ENCODE data around the gene VSTM2A. TPM values are rescaled to one million over a fixed set of nuclear protein-coding genes. Genes with fewer than 3 reads are reported as not detected.

The VSTM2A gene
- total RNA-seq, 1 donor from 2014 or later, result 0.98 TPM

DNA sequence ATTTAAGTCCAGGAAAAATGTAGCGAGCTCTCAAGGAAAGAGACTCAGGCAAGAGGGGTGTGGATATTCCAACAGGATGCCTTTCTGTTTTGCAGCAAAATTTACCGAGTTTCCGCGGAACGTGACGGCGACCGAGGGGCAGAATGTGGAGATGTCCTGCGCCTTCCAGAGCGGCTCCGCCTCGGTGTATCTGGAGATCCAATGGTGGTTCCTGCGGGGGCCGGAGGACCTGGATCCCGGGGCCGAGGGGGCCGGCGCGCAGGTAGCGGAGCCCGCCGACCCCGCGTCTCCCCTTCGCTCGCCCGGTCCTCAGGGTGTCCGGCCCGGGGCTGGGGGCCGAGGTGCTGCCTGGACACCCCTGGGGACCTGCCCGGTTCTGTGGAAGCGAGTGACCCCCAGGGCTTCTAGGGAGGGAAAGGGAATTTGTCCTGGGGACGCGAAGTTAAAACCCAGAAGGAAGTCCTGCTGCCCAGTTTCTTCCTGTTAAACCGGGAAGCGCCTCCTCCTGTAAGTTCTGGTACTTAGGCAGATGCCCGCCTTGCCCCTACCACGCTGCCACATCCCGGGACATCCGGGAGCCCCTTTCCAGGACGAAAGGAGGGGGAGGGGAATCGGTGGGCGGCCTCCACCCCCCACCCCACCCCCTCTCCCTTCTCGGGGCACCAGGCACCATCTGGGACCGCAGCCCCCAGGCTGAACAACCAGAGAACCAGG is 2.5 kb downstream of the VSTM2A start:
- Histone ChIP-seq H3K27me3 (peaks cover 12% of the 10 kb centered on the region), H3K27ac (no peak overlapping the region), H3K36me3 (no peaks in the 10 kb centered on the region), H3K4me1 (peaks cover 11% of the 10 kb centered on the region), H3K4me3 (no peak overlapping the region), H3K9me3 (no peaks in the 10 kb centered on the region)
- no peak for TF ChIP-seq POLR2A (IDR thresholded peaks at IDR 0.05)
- no peak for TF ChIP-seq CTCF (IDR thresholded peaks at IDR 0.05)
- no peak for TF ChIP-seq POLR2AphosphoS5 (IDR thresholded peaks at IDR 0.05; ENCODE audit: insufficient read depth in 1 of 2, low read depth in 1 of 2)
- intact Hi-C loops (cut with DNase I), result no loop called here
- DNase-seq (ENCODE audit: extremely low spot score in 2 of 2), result no peak

GRCh38 chr7:54545241-54545563 is 3.0 kb downstream of the VSTM2A start:
- peaks cover 11% of the 10 kb centered on the region for H3K4me1 ChIP-seq
- peaks cover 12% of the 10 kb centered on the region for H3K27me3 ChIP-seq
- DNase-seq (ENCODE audit: extremely low spot score in 2 of 2), result no peak
- no peak overlapping the region for H3K4me3 ChIP-seq
- no peak for TF ChIP-seq POLR2AphosphoS5 (IDR thresholded peaks at IDR 0.05; ENCODE audit: insufficient read depth in 1 of 2, low read depth in 1 of 2)
- TF ChIP-seq CTCF (IDR thresholded peaks at IDR 0.05), result no peak
- no peak for TF ChIP-seq POLR2A (IDR thresholded peaks at IDR 0.05)
- no peak overlapping the region for H3K27ac ChIP-seq
- no peaks in the 10 kb centered on the region for H3K36me3 ChIP-seq
- intact Hi-C loops (cut with DNase I), result no loop called here
- no peaks in the 10 kb centered on the region for H3K9me3 ChIP-seq

GRCh38 chr7:54546081-54546985 is 4.2 kb downstream of the VSTM2A start:
- H3K4me3 ChIP-seq, result no peak overlapping the region

GRCh38 chr7:54546986-54547314 is 4.8 kb downstream of the VSTM2A start:
- Histone ChIP-seq H3K27me3 (peaks cover 12% of the 10 kb centered on the region), H3K9me3 (no peaks in the 10 kb centered on the region), H3K36me3 (no peaks in the 10 kb centered on the region), H3K27ac (no peak overlapping the region), H3K4me1 (peaks cover 6% of the 10 kb centered on the region), H3K4me3 (no peak overlapping the region)
- DNase-seq (ENCODE audit: extremely low spot score in 2 of 2), result no peak
- TF ChIP-seq POLR2AphosphoS5 (IDR thresholded peaks at IDR 0.05; ENCODE audit: insufficient read depth in 1 of 2, low read depth in 1 of 2), result no peak
- TF ChIP-seq CTCF (IDR thresholded peaks at IDR 0.05), result no peak
- TF ChIP-seq POLR2A (IDR thresholded peaks at IDR 0.05), result no peak
- intact Hi-C loops (cut with DNase I), result no loop called here

More at GRCh38 chr7:54546081-54546985, 4.2 kb downstream of the VSTM2A start:
- intact Hi-C loops (cut with DNase I), result no loop called here
- Histone ChIP-seq H3K36me3 (no peaks in the 10 kb centered on the region), H3K27ac (no peak overlapping the region), H3K9me3 (no peaks in the 10 kb centered on the region), H3K4me1 (peaks cover 11% of the 10 kb centered on the region), H3K27me3 (peaks cover 12% of the 10 kb centered on the region)
- no peak for DNase-seq (ENCODE audit: extremely low spot score in 2 of 2)
- TF ChIP-seq POLR2A (IDR thresholded peaks at IDR 0.05) (no peak), CTCF (IDR thresholded peaks at IDR 0.05) (no peak), POLR2AphosphoS5 (IDR thresholded peaks at IDR 0.05; ENCODE audit: insufficient read depth in 1 of 2, low read depth in 1 of 2) (no peak)

DNA sequence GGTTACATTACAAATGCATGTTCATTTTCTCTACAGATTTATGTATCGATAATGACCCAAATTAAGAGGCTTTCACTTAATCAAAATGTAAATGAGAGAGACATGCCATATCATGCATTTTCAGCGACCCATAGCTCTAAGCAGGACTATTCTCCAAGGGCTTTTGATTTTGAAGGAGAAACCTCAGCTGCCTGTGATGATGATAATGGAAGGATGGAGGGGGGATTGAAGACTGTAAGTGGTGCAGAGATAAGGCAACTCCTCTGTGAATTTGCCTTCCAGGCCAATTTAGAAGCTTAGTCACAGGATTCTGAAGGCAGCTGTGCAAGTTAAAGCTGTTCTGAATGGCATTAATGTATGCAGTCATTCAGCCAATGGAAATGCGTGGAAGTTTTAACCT is 8.3 kb downstream of the VSTM2A start:
- Histone ChIP-seq H3K27me3 (no peaks in the 10 kb centered on the region), H3K4me1 (peaks cover 4% of the 10 kb centered on the region), H3K4me3 (no peak overlapping the region), H3K9me3 (no peaks in the 10 kb centered on the region), H3K27ac (no peak overlapping the region), H3K36me3 (no peaks in the 10 kb centered on the region)
- intact Hi-C loops (cut with DNase I), result no loop called here
- no peak for TF ChIP-seq CTCF (IDR thresholded peaks at IDR 0.05)
- no peak for TF ChIP-seq POLR2A (IDR thresholded peaks at IDR 0.05)
- no peak for DNase-seq (ENCODE audit: extremely low spot score in 2 of 2)

All from vagina (tissue), 2 donors.